Kidney (tissue), 14 donors: ENCODE measurements around the gene CCL8. TPM values are rescaled to one million over a fixed set of nuclear protein-coding genes. Genes with fewer than 3 reads are reported as not detected.

Source experiments
- DNase-seq, 5 donors: peaks; one replicate each; pipeline ENCODE4 v3.0.0-alpha.2; 2013 to 2020
- FAIRE-seq: peaks from 2 replicates; lab custom pipeline; 2012; peaks lifted over from hg19 to GRCh38; lab: Jason Lieb, UNC
- H3K27ac ChIP-seq, 2 donors: one replicate each; pipeline ENCODE4 v1.7.0; 2013; ENCODE audit warnings: low read depth in 2 of 2, low read length in 2 of 2, inconsistent platforms in 1 of 2
- H3K27me3 ChIP-seq: one replicate; pipeline ENCODE4 v1.7.1; 2013; ENCODE audit warnings: low read length, inconsistent platforms; ENCODE audit not compliant: control insufficient read depth, insufficient read depth
- H3K36me3 ChIP-seq, 3 donors: one replicate each; pipeline versions ENCODE4 v1.7.0 to v1.7.1; 2013; ENCODE audit warnings: low read length in 3 of 3, control low read depth in 1 of 3, inconsistent platforms in 1 of 3; ENCODE audit not compliant: insufficient read depth in 3 of 3, control insufficient read depth in 2 of 3
- H3K4me1 ChIP-seq, 3 donors: one replicate each; pipeline versions ENCODE4 v1.7.0 to v1.7.1; 2013; ENCODE audit warnings: low read length in 3 of 3, inconsistent platforms in 1 of 3, low read depth in 1 of 3; ENCODE audit not compliant: control insufficient read depth in 2 of 3, insufficient read depth in 2 of 3
- H3K4me3 ChIP-seq, 3 donors: one replicate each; pipeline versions ENCODE4 v1.7.0 to v1.8.1; 2013; ENCODE audit warnings: low read length in 3 of 3, control low read depth in 1 of 3, inconsistent platforms in 1 of 3
- H3K9ac ChIP-seq, 3 donors: one replicate each; pipeline versions ENCODE4 v1.7.0 to v1.7.1; 2013; ENCODE audit warnings: low read length in 3 of 3, control low read depth in 1 of 3, inconsistent platforms in 1 of 3
- H3K9me3 ChIP-seq, 3 donors: one replicate each; pipeline versions ENCODE4 v1.7.0 to v1.7.1; 2013; ENCODE audit warnings: low read length in 3 of 3, control low read depth in 1 of 3, inconsistent platforms in 1 of 3; ENCODE audit not compliant: control insufficient read depth in 2 of 3, insufficient read depth in 1 of 3
- intact Hi-C: fragments of 100-400 bp; cut with DNase I; formaldehyde crosslinking; loops from one replicate; pipeline ENCODE4 v1.11.1; 2022
- polyA plus RNA-seq: library from polyadenylated mRNA; stranded (reverse); fragments of 350-450 nt; fragmentation: Illumina TruSeq; extraction: RNeasy Lipid Tissue Mini Kit (QIAGEN cat#74804); gene quantifications from one replicate; pipeline ENCODE4 v1.2.3, GENCODE V29; 2014; ENCODE audit warnings: low read depth, low replicate concordance; ENCODE audit not compliant: insufficient read depth
- total RNA-seq: library from RNA; stranded (reverse); fragmentation: NEBNext Ultra II Directional; extraction: Animal tissue kit (Norgen Biotek cat#: 25700); gene quantifications from one replicate; pipeline ENCODE4 v1.2.1, GENCODE V29; 2021
- TF ChIP-seq, protein P1 (sequence below): IDR thresholded peaks from 3 replicates; pipeline ENCODE4 v1.5.1; 2012; ENCODE audit warnings: mild to moderate bottlenecking, moderate library complexity, borderline replicate concordance; ENCODE audit not compliant: insufficient read depth; ENCODE audit errors: extremely low read depth
- donor health status: control.
- donor health status: control.
- donor health status: control.
- donor health status: control.
- donor health status: control.
- donor health status: DM: yes; HTN: yes; CAD: no.
- donor health status: Normal renal cell carcinoma (clear cell type).

CCL8 gene
- total and polyA plus RNA-seq, 2 donors from 2014 or later: not detected

GRCh38 chr17:34367486-34368195, 48.4 kb downstream of the CCL8 start:
- Histone ChIP-seq H3K36me3 (no peaks in the 10 kb centered on the region), H3K4me1 (no peaks in the 10 kb centered on the region), H3K27ac (no peak overlapping the region), H3K4me3 (no peak overlapping the region), H3K9ac (no peak overlapping the region), H3K9me3 (no peaks in the 10 kb centered on the region), H3K27me3 (no peaks in the 10 kb centered on the region)
- DNase-seq: no peak
- FAIRE-seq: no peak
- TF ChIP-seq, protein P1, sequence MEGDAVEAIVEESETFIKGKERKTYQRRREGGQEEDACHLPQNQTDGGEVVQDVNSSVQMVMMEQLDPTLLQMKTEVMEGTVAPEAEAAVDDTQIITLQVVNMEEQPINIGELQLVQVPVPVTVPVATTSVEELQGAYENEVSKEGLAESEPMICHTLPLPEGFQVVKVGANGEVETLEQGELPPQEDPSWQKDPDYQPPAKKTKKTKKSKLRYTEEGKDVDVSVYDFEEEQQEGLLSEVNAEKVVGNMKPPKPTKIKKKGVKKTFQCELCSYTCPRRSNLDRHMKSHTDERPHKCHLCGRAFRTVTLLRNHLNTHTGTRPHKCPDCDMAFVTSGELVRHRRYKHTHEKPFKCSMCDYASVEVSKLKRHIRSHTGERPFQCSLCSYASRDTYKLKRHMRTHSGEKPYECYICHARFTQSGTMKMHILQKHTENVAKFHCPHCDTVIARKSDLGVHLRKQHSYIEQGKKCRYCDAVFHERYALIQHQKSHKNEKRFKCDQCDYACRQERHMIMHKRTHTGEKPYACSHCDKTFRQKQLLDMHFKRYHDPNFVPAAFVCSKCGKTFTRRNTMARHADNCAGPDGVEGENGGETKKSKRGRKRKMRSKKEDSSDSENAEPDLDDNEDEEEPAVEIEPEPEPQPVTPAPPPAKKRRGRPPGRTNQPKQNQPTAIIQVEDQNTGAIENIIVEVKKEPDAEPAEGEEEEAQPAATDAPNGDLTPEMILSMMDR: no peak
- intact Hi-C loops: no loop called here

- DNase-seq (no peak), FAIRE-seq (no peak)
- H3K9ac ChIP-seq: no peak overlapping the region
- TF ChIP-seq, protein P1: no peak
- H3K4me3 ChIP-seq: no peak overlapping the region
- no peaks in the 10 kb centered on the region for H3K9me3 ChIP-seq
- H3K4me1 ChIP-seq: no peaks in the 10 kb centered on the region
- H3K27ac ChIP-seq: no peak overlapping the region
- intact Hi-C loops: no loop called here
- H3K36me3 ChIP-seq: no peaks in the 10 kb centered on the region
- no peaks in the 10 kb centered on the region for H3K27me3 ChIP-seq
These were observed 49.1 kb downstream of the CCL8 start for GRCh38 chr17:34368196-34368945.

- no peaks in the 10 kb centered on the region for H3K4me1 ChIP-seq
- intact Hi-C loops: no loop called here
- no peaks in the 10 kb centered on the region for H3K27me3 ChIP-seq
- no peak for DNase-seq
- TF ChIP-seq, protein P1: no peak
- no peaks in the 10 kb centered on the region for H3K9me3 ChIP-seq
- H3K9ac ChIP-seq: no peak overlapping the region
- FAIRE-seq: no peak
- no peaks in the 10 kb centered on the region for H3K36me3 ChIP-seq
- no peak overlapping the region for H3K27ac ChIP-seq
- no peak overlapping the region for H3K4me3 ChIP-seq
These were observed 49.8 kb downstream of the CCL8 start for GRCh38 chr17:34368946-34369500.
